BJ (cell line): ENCODE results near the gene ECE1. TPM values are rescaled to one million over a fixed set of nuclear protein-coding genes. Genes with fewer than 3 reads are reported as not detected.
A peak's percentile ranks its signal among the peaks of the same experiment; 100 is the strongest.

ENCODE experiments used
- CTCF ChIA-PET: fragments of 350-600 bp; formaldehyde crosslinking; extraction: SDS; loops from one replicate; lab custom pipeline; 2021; ENCODE audit warnings: antibody characterized with exemption, inconsistent platforms; lab: Yijun Ruan, JAX
- POLR2A ChIA-PET: fragments of 300-600 bp; sonication (Branson Sonifier 250); formaldehyde crosslinking; extraction: SDS; loops from one replicate; lab custom pipeline; 2021; ENCODE audit warnings: antibody characterized with exemption; lab: Charles Lee
- DNase-seq: peaks from one replicate; pipeline ENCODE4 v3.0.0-alpha.2; 2011; ENCODE audit warnings: low read depth
- H3K27me3 ChIP-seq: 2 replicates; pipeline ENCODE4 v1.6.0; 2011; ENCODE audit warnings: low read length; ENCODE audit not compliant: control insufficient read depth, insufficient read depth
- H3K36me3 ChIP-seq: 2 replicates; pipeline ENCODE4 v1.5.1; 2011; ENCODE audit warnings: low read length; ENCODE audit not compliant: control insufficient read depth, insufficient read depth
- H3K4me3 ChIP-seq: 2 replicates; pipeline ENCODE4 v1.5.1; 2011; ENCODE audit warnings: low read depth, mild to moderate bottlenecking, control low read depth, low read length
- CTCF ChIP-seq: IDR thresholded peaks from 2 replicates; pipeline ENCODE4 v1.5.1; 2011; ENCODE audit warnings: low read depth, mild to moderate bottlenecking, control low read depth, inconsistent platforms, low read length, moderate library complexity; ENCODE audit not compliant: insufficient read depth
- polyA plus RNA-seq: library from polyadenylated mRNA; depleted of rRNA; stranded (reverse); fragments of >200 nt; gene quantifications from 2 replicates; pipeline ENCODE4 v1.2.3, GENCODE V29; 2011

The ECE1 gene
- polyA plus RNA-seq, 1 experiment: 150 TPM

- no peak for DNase-seq
- peak; percentile 20; the same call in 1 of the 2 replicates for TF ChIP-seq CTCF
- Histone ChIP-seq H3K4me3 (no peak overlapping the region), H3K27me3 (no peaks in the 10 kb centered on the region), H3K36me3 (peaks cover 2% of the 10 kb centered on the region; the same call in 1 of the 2 replicates)
- ChIA-PET CTCF (interaction anchor here (0.6 to 4.1 kb wide), 7 partner anchors 8 to 85 kb away, joined by 3 to 19 read pairs (median 3); no protein-coding TSS in a partner anchor), POLR2A (no interaction called here)
Measured at GRCh38 chr1:21321963-21322680, 31.9 kb upstream of the ECE1 start.

- ChIA-PET POLR2A (no interaction called here), CTCF (interaction anchor here (0.6 to 0.7 kb wide), 2 partner anchors 20 to 50 kb away, joined by 3 read pairs; no protein-coding TSS in a partner anchor)
- no peaks in the 10 kb centered on the region for H3K27me3 ChIP-seq
- DNase-seq: no peak
- TF ChIP-seq CTCF: no peak
- no peak overlapping the region for H3K4me3 ChIP-seq
- H3K36me3 ChIP-seq: peaks cover 2% of the 10 kb centered on the region; the same call in 1 of the 2 replicates
Measured at GRCh38 chr1:21320410-21321108, 30.3 kb upstream of the ECE1 start.

- no peak for TF ChIP-seq CTCF
- no peaks in the 10 kb centered on the region for H3K27me3 ChIP-seq
- DNase-seq: no peak
- ChIA-PET CTCF (interaction anchor here (0.7 to 2.1 kb wide), 2 partner anchors 16 to 20 kb away, joined by 3 to 9 read pairs; no protein-coding TSS in a partner anchor), POLR2A (no interaction called here)
- H3K36me3 ChIP-seq: peaks cover 2% of the 10 kb centered on the region; the same call in 1 of the 2 replicates
- H3K4me3 ChIP-seq: no peak overlapping the region
Measured at GRCh38 chr1:21319447-21320407, 29.5 kb upstream of the ECE1 start.

DNA sequence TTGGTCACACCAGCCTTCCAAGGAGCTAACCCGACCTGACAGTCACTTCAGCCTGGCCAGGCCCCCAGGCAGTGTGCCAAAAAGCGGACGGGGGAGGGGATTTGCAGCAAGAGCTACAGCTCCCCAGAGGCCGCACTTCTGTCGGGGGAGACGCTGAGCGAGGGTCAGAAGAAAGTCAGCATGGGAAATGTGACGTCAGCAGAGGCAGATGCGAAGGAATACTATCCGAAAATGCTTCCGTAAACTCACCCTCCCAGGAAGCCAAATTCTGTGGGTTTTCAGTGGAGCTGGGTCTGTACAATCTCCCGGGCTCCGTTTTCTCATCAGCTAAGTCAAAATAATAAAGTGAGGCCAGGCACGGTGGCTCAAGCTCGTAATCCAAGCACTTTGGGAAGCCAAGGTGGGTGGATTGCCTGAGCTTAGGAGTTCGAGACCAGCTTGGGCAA is 28.5 kb upstream of the ECE1 start:
- CTCF ChIA-PET: interaction anchor here (2.1 kb wide), 1 partner anchor 17 kb away, joined by 9 read pairs; no protein-coding TSS in a partner anchor
- TF ChIP-seq CTCF: no peak
- no peaks in the 10 kb centered on the region for H3K27me3 ChIP-seq
- POLR2A ChIA-PET: no interaction called here
- DNase-seq: no peak
- peaks cover 2% of the 10 kb centered on the region; the same call in 1 of the 2 replicates for H3K36me3 ChIP-seq
- H3K4me3 ChIP-seq: no peak overlapping the region
